Peyer's patch (tissue), 4 donors: ENCODE results near the gene PVR. TPM values are rescaled to one million over a fixed set of nuclear protein-coding genes. Genes with fewer than 3 reads are reported as not detected.
"Not testable (repeated sequence)": the region's sequence is repeated elsewhere in the genome, so short reads cannot be mapped to it uniquely, and the experiment has no call there.

Experiments
- DNase-seq, 3 donors: peaks; one replicate each; pipeline ENCODE4 v3.0.0-alpha.2; 2017 to 2019
- H3K27ac ChIP-seq, 4 donors: fragments of 200-600 bp; sonication (generic); one replicate each; pipeline ENCODE4 v1.5.1; 2016 to 2019
- H3K27me3 ChIP-seq, 2 donors: fragments of 200-600 bp; sonication (generic); one replicate each; pipeline ENCODE4 v1.5.1; 2019
- H3K36me3 ChIP-seq, 3 donors: fragments of 200-600 bp; sonication (generic); one replicate each; pipeline ENCODE4 v1.5.1; 2016 to 2019
- H3K4me1 ChIP-seq, 4 donors: fragments of 200-600 bp; sonication (generic); one replicate each; pipeline ENCODE4 v1.5.1; 2016 to 2019
- H3K4me3 ChIP-seq, 4 donors: fragments of 200-600 bp; sonication (generic); 1 replicate in 3 of 4; 2 replicates in 1 of 4; pipeline ENCODE4 v1.5.1; 2016 to 2019; ENCODE audit warnings: mild to moderate bottlenecking in 1 of 4
- H3K9me3 ChIP-seq, 4 donors: fragments of 200-600 bp; sonication (generic); one replicate each; pipeline ENCODE4 v1.5.1; 2016 to 2019; ENCODE audit warnings: mild to moderate bottlenecking in 1 of 4
- CTCF ChIP-seq, 6 experiments: fragments of 450-650 bp in 4 of 6; fragments of 200-600 bp in 2 of 6; sonication (generic) in 1 of 6; IDR thresholded peaks; one replicate each; pipeline ENCODE4 v1.5.1; 2017 to 2019; ENCODE audit warnings: antibody characterized with exemption in 6 of 6, mild to moderate bottlenecking in 3 of 6, moderate library complexity in 1 of 6
- POLR2A ChIP-seq, 2 donors: fragments of 450-650 bp; IDR thresholded peaks; one replicate each; pipeline ENCODE4 v1.5.1; 2017; ENCODE audit warnings: antibody characterized with exemption in 2 of 2, mild to moderate bottlenecking in 2 of 2, moderate library complexity in 2 of 2
- total RNA-seq, 4 donors: library from RNA; depleted of rRNA; stranded (reverse); fragments of >200 nt; gene quantifications; one replicate each; pipeline ENCODE4 v1.1.0, GENCODE V29; 2016

The PVR gene
- total RNA-seq, 4 donors from 2014 or later, result 21.7 to 49.3 (median 40.0) TPM

GRCh38 chr19:44663996-44664395, 20.3 kb downstream of the PVR start:
- no peak for DNase-seq
- Histone ChIP-seq H3K27me3 (no peaks in the 10 kb centered on the region), H3K27ac (no peak overlapping the region), H3K36me3 (peaks cover 0 to 47% (median 0%) of the 10 kb centered on the region in 3 donors), H3K4me1 (no peaks in the 10 kb centered on the region), H3K9me3 (no peaks in the 10 kb centered on the region), H3K4me3 (no peak overlapping the region)
- TF ChIP-seq POLR2A (IDR thresholded peaks at IDR 0.05) (no peak), CTCF (IDR thresholded peaks at IDR 0.05) (no peak)

- Histone ChIP-seq H3K36me3 (peaks cover 0 to 37% (median 0%) of the 10 kb centered on the region in 3 donors), H3K27me3 (no peaks in the 10 kb centered on the region), H3K27ac (no peak overlapping the region), H3K9me3 (no peaks in the 10 kb centered on the region), H3K4me3 (no peak overlapping the region), H3K4me1 (no peaks in the 10 kb centered on the region)
- no peak for DNase-seq
- TF ChIP-seq CTCF (IDR thresholded peaks at IDR 0.05) (no peak), POLR2A (IDR thresholded peaks at IDR 0.05) (no peak)
These were observed 21.3 kb downstream of the PVR start for GRCh38 chr19:44664976-44665375.

GRCh38 chr19:44666852-44667556, 23.3 kb downstream of the PVR start:
- H3K4me1 ChIP-seq, result no peaks in the 10 kb centered on the region
- H3K4me3 ChIP-seq, result no peak overlapping the region
- TF ChIP-seq POLR2A (IDR thresholded peaks at IDR 0.05), result no peak
- peaks cover 0 to 20% (median 0%) of the 10 kb centered on the region in 3 donors for H3K36me3 ChIP-seq
- no peak for DNase-seq
- no peaks in the 10 kb centered on the region for H3K9me3 ChIP-seq
- H3K27ac ChIP-seq, result no peak overlapping the region
- no peaks in the 10 kb centered on the region for H3K27me3 ChIP-seq

- Histone ChIP-seq H3K27me3 (no peaks in the 10 kb centered on the region), H3K36me3 (no peaks in the 10 kb centered on the region), H3K4me3 (no peak overlapping the region), H3K27ac (no peak overlapping the region), H3K4me1 (no peaks in the 10 kb centered on the region), H3K9me3 (no peaks in the 10 kb centered on the region)
- no peak for DNase-seq
- TF ChIP-seq CTCF (IDR thresholded peaks at IDR 0.05) (no peak), POLR2A (IDR thresholded peaks at IDR 0.05) (no peak)
These were observed 25.5 kb downstream of the PVR start for GRCh38 chr19:44668985-44669764.

- not testable (repeated sequence) for H3K4me3 ChIP-seq, H3K9me3 ChIP-seq, H3K4me1 ChIP-seq, H3K27ac ChIP-seq, H3K27me3 ChIP-seq, DNase-seq, H3K36me3 ChIP-seq
These were observed 26.3 kb downstream of the PVR start for GRCh38 chr19:44670027-44670426.

- TF ChIP-seq CTCF (IDR thresholded peaks at IDR 0.05), result no peak
- H3K27ac ChIP-seq, result no peak within 1 kb of the TSS
- H3K9me3 ChIP-seq, result no peaks in the 10 kb centered on the region
- H3K4me3 ChIP-seq, result no peak within 1 kb of the TSS
- H3K27me3 ChIP-seq, result no peaks in the 10 kb centered on the region
- no peaks in the 10 kb centered on the region for H3K4me1 ChIP-seq
- H3K36me3 ChIP-seq, result peaks cover 0 to 4% (median 0%) of the 10 kb centered on the region in 3 donors
- no peak for DNase-seq
These were observed 27.7 kb downstream of the PVR start, which contains the start of gene CEACAM19 for GRCh38 chr19:44671400-44671799. Gene CEACAM19, plus strand, starts transcription at chr19:44671482. Its CDS starts 450 bp downstream, at chr19:44671932.
